Caco-2 (cell line): ENCODE data around the gene MYBPC2. TPM values are rescaled to one million over a fixed set of nuclear protein-coding genes. Genes with fewer than 3 reads are reported as not detected.

Experiments used
- BruUV-seq: library from RNA; stranded (reverse); fragments of 400-500 nt; replicated peaks from 2 replicates; lab custom pipeline; 2021; lab: Mats Ljungman, UMichigan
- CTCF ChIA-PET: fragments of 300-600 bp; sonication (Branson Sonifier 250); formaldehyde crosslinking; loops from one replicate; lab custom pipeline; 2022; ENCODE audit warnings: antibody characterized with exemption; lab: Charles Lee
- POLR2A ChIA-PET: fragments of 300-600 bp; sonication (Branson Sonifier 250); formaldehyde crosslinking; loops from one replicate; lab custom pipeline; 2022; ENCODE audit warnings: antibody characterized with exemption; lab: Charles Lee
- DNase-seq, 2 experiments: peaks; one replicate each; pipeline versions ENCODE4 v3.0.0 to v3.0.0-alpha.2; 2020 to 2022
- H3K27me3 ChIP-seq: replicated peaks from 2 replicates; pipeline ENCODE4 v1.6.0; 2011; ENCODE audit warnings: low read length; ENCODE audit not compliant: control insufficient read depth, insufficient read depth
- H3K36me3 ChIP-seq: 2 replicates; pipeline ENCODE4 v1.5.1; 2011; ENCODE audit warnings: low read length; ENCODE audit not compliant: control insufficient read depth, insufficient read depth
- H3K4me1 ChIP-seq: fragments of 250-450 bp; sonication (Bioruptor Pico); 2 replicates; pipeline ENCODE4 v1.5.1; 2020; ENCODE audit warnings: mild to moderate bottlenecking
- H3K4me3 ChIP-seq: 2 replicates; pipeline ENCODE4 v1.5.1; 2011; ENCODE audit warnings: low read depth, mild to moderate bottlenecking, control low read depth, low read length
- H3K9me3 ChIP-seq: fragments of 250-450 bp; sonication (Bioruptor Pico); 2 replicates; pipeline ENCODE4 v1.5.1; 2020; ENCODE audit warnings: mild to moderate bottlenecking, moderate library complexity
- H3K27ac Mint-ChIP-seq: one replicate; pipeline ENCODE4 v1.8.0; 2022; ENCODE audit warnings: mixed read lengths; ENCODE audit not compliant: unreplicated experiment
- H3K27me3 Mint-ChIP-seq: one replicate; pipeline ENCODE4 v1.8.0; 2022; ENCODE audit warnings: mixed read lengths; ENCODE audit not compliant: insufficient read depth, unreplicated experiment
- H3K36me3 Mint-ChIP-seq: one replicate; pipeline ENCODE4 v1.8.0; 2022; ENCODE audit warnings: mild to moderate bottlenecking, mixed read lengths; ENCODE audit not compliant: insufficient read depth, unreplicated experiment
- H3K4me1 Mint-ChIP-seq: one replicate; pipeline ENCODE4 v1.8.0; 2022; ENCODE audit warnings: low read depth, mixed read lengths; ENCODE audit not compliant: unreplicated experiment
- H3K4me3 Mint-ChIP-seq: one replicate; pipeline ENCODE4 v1.8.0; 2022; ENCODE audit warnings: mild to moderate bottlenecking, moderate library complexity, mixed read lengths; ENCODE audit not compliant: unreplicated experiment
- H3K9me3 Mint-ChIP-seq: one replicate; pipeline ENCODE4 v1.8.0; 2022; ENCODE audit warnings: mixed read lengths; ENCODE audit not compliant: unreplicated experiment
- intact Hi-C: fragments of 100-400 bp; cut with micrococcal nuclease; formaldehyde crosslinking; loops from one replicate; pipeline ENCODE4 v1.10.0; 2022; ENCODE audit not compliant: unreplicated experiment
- total RNA-seq: library from RNA; stranded (reverse); gene quantifications from 2 replicates; pipeline ENCODE4 v1.2.3, GENCODE V29; 2022
- TF ChIP-seq, protein P1 (sequence below), 2 experiments: fragments of 200-600 bp in 1 of 2; IDR thresholded peaks; 1 replicate in 1 of 2; 2 replicates in 1 of 2; pipeline versions ENCODE4 v1.5.1 to v1.8.0; 2011 to 2022; ENCODE audit warnings: antibody characterized with exemption in 1 of 2, control low read depth in 1 of 2, inconsistent platforms in 1 of 2, low read depth in 1 of 2, low read length in 1 of 2, mild to moderate bottlenecking in 1 of 2, moderate library complexity in 1 of 2; ENCODE audit not compliant: insufficient read depth in 1 of 2, severe bottlenecking in 1 of 2, unreplicated experiment in 1 of 2

The MYBPC2 gene
- total RNA-seq, 1 experiment from 2014 or later, result 1.6 TPM

GRCh38 chr19:50383852-50384684, 48.6 kb upstream of the MYBPC2 start, which contains the start of gene POLD1:
Gene POLD1, plus strand, starts transcription at chr19:50384347. Its CDS starts 14,505 bp downstream, at chr19:50398852.
- no peaks in the 10 kb centered on the region for H3K27me3 Mint-ChIP-seq
- POLR2A ChIA-PET, result interaction anchor here (0.6 to 2.0 kb wide), 7 partner anchors 8 to 421 kb away, joined by 3 to 18 read pairs (median 3); partner anchors contain the start of gene NR1H2
- no TSS peak for BruUV-seq
- no peaks in the 10 kb centered on the region for H3K9me3 Mint-ChIP-seq
- CTCF ChIA-PET, result interaction anchor here (0.6 to 2.1 kb wide), 7 partner anchors 10 to 317 kb away, joined by 3 to 20 read pairs (median 6); no protein-coding TSS in a partner anchor
- peaks cover 6% of the 10 kb centered on the region; the same call in 1 of the 2 replicates for H3K4me1 ChIP-seq
- H3K9me3 ChIP-seq, result no peaks in the 10 kb centered on the region
- peaks cover 49% of the 10 kb centered on the region for H3K36me3 Mint-ChIP-seq
- H3K27me3 ChIP-seq, result no peaks in the 10 kb centered on the region
- H3K4me1 Mint-ChIP-seq, result peaks cover 10% of the 10 kb centered on the region
- intact Hi-C loops, result loop anchor here (1.0 kb wide), 1 partner anchor 8 kb away; the partner anchor contains the start of gene NR1H2
- DNase-seq, result peak; percentile 99 to 100
- H3K4me3 ChIP-seq, result peak within 1 kb of the TSS; percentile 72
- peak within 1 kb of the TSS; percentile 91 for H3K27ac Mint-ChIP-seq
- H3K4me3 Mint-ChIP-seq, result peak within 1 kb of the TSS; percentile 86
- TF ChIP-seq, protein P1, sequence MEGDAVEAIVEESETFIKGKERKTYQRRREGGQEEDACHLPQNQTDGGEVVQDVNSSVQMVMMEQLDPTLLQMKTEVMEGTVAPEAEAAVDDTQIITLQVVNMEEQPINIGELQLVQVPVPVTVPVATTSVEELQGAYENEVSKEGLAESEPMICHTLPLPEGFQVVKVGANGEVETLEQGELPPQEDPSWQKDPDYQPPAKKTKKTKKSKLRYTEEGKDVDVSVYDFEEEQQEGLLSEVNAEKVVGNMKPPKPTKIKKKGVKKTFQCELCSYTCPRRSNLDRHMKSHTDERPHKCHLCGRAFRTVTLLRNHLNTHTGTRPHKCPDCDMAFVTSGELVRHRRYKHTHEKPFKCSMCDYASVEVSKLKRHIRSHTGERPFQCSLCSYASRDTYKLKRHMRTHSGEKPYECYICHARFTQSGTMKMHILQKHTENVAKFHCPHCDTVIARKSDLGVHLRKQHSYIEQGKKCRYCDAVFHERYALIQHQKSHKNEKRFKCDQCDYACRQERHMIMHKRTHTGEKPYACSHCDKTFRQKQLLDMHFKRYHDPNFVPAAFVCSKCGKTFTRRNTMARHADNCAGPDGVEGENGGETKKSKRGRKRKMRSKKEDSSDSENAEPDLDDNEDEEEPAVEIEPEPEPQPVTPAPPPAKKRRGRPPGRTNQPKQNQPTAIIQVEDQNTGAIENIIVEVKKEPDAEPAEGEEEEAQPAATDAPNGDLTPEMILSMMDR (IDR thresholded peaks at IDR 0.05; ENCODE audit: insufficient read depth in 1 of 2, low read depth in 1 of 2, low read length in 1 of 2, severe bottlenecking in 1 of 2, unreplicated experiment in 1 of 2), result no peak
- no peaks in the 10 kb centered on the region; the same call in 1 of the 2 replicates for H3K36me3 ChIP-seq

DNA sequence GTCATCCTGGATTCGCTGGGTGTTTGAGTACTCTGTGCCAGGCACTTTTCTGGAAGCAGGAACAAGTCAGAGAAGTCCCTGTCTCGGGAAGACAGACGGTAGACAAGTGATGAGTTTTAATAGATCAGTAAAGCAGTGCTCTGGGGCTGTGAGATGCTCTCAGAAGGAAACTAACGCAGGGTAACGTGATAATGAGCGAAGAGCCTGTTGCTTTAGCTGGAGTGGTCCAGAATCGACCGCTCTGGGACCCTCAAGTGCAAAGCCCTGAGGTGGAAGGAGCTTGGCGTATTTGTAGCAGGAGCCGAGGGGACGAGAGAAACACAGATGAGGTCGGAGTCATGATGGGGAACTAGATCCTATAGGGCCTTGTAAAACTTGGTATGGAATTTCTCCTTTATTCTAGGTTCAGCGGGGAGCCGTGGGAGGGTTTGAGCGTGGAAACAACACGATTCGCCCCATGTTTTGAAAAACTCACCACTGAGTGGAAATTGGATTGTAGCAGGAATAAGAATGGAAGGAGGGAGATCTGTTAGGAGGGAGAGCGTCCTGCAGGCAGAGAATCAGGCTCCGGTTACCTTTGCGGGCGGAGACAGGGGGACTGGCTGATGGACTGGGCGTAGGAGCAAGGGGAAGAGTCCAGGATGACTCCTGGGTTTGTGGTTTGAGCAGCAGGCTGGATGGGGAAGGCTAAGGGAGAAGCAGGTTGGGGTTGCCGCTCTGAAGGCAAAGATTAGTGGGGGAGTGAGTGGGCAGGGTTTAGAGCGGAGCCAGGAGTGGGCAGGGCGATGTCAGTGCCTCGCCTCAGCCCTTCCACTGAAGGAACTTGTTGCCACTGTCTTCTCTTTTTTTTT, 47.8 kb upstream of the MYBPC2 start:
- intact Hi-C loops, result loop anchor here (1.0 kb wide), 1 partner anchor 9 kb away; the partner anchor contains the start of gene NR1H2
- Histone ChIP-seq H3K4me3 (peak overlapping the region; percentile 72), H3K9me3 (no peaks in the 10 kb centered on the region), H3K27me3 (no peaks in the 10 kb centered on the region), H3K36me3 (no peaks in the 10 kb centered on the region), H3K4me1 (peaks cover 6% of the 10 kb centered on the region; the same call in 1 of the 2 replicates)
- TF ChIP-seq, protein P1 (IDR thresholded peaks at IDR 0.05; ENCODE audit: insufficient read depth in 1 of 2, low read depth in 1 of 2, low read length in 1 of 2, severe bottlenecking in 1 of 2, unreplicated experiment in 1 of 2), result no peak
- DNase-seq, result no peak
- CTCF ChIA-PET, result interaction anchor here (0.6 to 2.1 kb wide), 6 partner anchors 16 to 172 kb away, joined by 3 to 20 read pairs (median 6); no protein-coding TSS in a partner anchor
- Mint-ChIP-seq H3K27ac (peak overlapping the region; percentile 91), H3K4me1 (peaks cover 10% of the 10 kb centered on the region), H3K9me3 (no peaks in the 10 kb centered on the region), H3K36me3 (peaks cover 54% of the 10 kb centered on the region), H3K4me3 (peak overlapping the region; percentile 86), H3K27me3 (no peaks in the 10 kb centered on the region)
- POLR2A ChIA-PET, result interaction anchor here (0.6 to 2.0 kb wide), 7 partner anchors 9 to 420 kb away, joined by 3 to 18 read pairs (median 3); partner anchors contain the start of gene NR1H2
- BruUV-seq, result TSS peak; percentile 40
